GM18498 (cell line): Measurements from ENCODE around the gene FLNC.

Experiments used
- ATAC-seq: cut with Tn5 transposase; IDR thresholded peaks from one replicate; pipeline ENCODE4 v1.9.1; 2021; ENCODE audit warnings: mild to moderate bottlenecking, moderate library complexity; ENCODE audit not compliant: unreplicated experiment

Gene FLNC

DNA sequence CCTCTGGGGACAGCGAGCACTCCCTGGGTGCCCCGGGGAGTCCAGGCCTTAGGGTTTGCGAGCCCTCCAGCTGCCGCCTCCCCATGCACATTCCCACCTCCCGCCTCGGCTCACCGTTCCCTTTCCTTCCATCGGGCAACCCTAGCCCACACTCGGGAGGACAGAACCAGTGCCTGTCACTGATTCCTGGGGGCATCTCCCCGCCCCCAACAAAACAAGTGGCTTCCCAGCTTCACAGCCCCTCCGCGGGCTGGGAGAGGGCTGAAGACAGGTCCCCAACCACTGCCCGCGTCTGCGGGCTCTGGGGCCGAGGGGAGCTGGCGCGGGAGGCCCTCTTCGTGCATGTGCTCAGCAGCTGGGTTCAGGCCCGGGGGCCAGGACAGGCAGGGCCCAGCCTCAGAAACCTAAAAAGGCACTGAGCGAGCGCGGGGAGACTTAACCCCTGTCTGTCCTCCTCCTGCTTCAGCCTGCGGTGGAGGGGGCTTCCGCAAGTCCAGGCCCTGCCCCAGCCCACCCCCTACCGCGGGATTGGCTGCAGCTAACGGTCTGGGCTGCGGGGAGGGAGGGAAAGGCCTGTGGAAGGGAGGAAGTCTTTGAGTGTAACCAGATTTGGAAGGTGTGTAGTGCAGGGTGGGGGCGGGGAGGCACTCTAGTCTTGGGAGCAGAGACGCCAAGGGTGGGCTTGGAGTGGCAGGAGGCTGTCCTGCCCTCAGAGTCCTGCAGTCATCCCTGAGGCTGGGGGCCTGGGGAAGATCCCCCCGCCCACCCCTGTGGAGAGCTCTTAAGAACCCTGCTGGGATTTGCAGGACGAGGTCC, 1.2 kb downstream of the FLNC start:
- no peak for ATAC-seq

DNA sequence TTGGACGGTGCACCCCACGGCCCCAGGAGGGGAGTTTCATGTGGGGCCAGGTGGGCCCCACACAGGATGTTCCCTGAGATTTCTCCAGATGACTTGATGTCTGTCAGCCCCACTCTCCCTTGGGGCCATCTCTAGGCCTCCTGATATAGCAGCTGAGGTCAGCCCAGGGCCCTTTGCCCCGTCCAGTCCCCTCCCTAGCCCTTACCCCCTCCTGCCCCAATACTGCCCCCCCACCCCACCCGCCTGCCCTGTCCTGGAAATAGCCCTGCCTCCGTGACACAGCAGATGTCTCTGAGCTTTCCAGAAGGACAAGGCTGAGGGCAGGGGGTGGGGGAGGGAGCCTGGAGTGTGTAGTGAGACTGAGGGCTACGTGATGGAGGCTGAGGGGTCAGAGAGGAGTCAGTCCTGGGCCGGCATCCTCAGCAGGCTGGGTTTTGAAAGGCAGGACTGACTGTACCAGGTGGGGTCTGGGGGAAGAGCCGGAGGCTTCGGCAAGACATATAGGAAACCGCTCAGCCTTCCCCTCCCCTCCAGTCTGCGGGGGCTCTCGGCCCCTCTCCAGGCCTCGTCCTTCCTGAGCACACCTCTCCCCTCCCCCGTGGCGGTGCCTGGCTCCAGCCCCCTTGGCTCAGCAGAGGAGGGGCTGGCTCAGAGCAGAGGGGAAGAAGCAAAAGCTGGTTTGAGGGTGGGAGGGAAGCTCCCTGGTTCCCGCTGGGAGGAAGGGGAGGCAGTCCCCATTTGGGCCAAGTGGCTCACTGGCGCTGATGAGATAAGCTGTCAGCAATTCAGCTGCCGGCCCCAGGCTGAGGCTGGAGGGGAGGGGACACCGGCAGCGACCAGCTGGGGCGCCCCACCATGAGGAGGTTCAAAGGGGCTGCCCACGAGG, 2.0 kb downstream of the FLNC start:
- no peak for ATAC-seq

DNA sequence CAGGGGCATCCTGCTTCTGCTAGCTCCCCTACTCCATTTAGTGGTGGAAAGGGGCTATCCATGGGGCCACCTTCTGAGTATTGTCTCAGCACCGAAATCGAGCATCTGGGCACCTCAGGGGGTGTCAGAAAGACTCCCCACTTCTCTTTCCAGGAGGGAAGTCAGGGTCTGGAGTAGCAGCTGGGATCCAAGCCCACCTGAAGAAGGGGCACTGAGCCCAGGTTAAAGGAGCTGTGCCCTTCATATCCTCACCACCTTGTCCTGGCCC, 2.6 kb downstream of the FLNC start:
- ATAC-seq, result no peak

DNA sequence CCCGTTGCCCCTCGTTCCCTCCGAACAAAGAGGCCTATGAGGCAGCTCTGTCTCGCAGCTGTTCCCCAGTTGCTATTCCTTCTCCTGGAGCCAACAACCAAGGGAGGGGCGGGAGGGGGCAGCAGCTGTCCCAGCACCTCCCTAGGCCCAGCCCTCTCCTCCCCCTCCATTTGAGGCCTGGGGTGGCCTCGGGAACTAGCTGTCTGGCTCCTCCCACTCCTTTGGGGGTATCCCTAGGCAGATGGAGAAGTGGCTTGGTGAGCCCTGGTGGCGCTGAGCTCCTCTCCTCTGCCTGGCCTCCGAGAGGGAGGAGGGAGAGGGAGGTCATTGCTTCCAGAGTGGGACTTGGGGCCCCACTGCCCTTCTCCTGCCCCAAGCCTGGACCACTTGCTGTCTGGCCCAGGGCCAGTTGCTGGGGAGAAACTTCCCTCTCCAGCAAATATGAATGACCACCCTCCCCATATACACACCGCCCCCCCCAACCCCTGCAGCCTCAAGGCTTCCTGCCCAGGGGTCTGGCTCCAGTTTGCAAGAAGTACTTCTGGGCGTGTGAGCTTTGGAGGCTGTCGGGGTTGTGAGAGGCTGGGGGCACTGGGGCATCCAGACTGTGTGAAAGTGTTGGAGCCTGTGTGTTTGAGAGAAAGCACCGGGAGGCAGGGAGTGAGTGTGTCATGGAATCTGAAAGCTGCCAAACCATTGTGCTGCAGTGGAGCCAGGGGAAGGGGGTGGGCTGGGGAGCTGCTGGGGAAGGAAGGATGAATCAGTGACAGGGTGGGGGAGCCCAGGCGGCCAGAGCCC, 3.1 kb downstream of the FLNC start:
- no peak for ATAC-seq

DNA sequence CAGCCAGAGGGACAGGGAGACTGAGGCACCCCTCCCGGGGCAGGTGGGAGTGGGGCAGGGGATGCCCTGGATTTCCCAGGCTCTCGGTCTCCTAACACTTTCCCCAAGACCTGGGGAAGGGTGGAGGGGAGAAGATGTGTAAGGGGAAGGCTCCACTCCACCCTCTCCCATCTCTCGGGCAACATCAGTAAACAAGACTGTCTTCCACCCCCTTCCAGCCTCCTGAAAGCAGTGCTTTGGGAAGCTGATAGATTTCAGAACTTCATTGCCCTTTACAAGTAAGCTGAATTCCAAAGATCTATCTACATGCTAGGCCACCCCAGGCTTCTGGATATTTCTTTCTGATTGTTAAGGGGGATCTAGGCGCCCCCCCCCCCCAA, 3.7 kb downstream of the FLNC start:
- no peak for ATAC-seq

DNA sequence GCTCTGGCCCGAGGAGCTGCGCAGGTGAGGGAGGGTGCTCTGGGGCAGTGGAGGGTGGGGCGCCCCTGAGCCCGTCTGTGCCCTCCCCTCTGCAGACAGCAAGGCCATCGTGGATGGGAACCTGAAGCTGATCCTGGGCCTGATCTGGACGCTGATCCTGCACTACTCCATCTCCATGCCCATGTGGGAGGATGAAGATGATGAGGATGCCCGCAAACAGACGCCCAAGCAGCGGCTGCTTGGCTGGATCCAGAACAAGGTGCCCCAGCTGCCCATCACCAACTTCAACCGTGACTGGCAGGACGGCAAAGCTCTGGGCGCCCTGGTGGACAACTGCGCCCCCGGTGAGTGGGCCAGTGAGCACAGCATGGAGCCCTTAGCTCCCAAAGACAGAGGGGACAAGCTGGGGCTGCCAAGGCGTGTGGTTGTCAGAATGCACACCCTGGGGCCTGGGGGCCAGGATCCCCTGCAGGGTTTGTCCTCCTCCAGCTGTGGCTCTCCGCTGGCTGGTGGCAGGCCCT, 5.1 kb downstream of the FLNC start:
- no peak for ATAC-seq

DNA sequence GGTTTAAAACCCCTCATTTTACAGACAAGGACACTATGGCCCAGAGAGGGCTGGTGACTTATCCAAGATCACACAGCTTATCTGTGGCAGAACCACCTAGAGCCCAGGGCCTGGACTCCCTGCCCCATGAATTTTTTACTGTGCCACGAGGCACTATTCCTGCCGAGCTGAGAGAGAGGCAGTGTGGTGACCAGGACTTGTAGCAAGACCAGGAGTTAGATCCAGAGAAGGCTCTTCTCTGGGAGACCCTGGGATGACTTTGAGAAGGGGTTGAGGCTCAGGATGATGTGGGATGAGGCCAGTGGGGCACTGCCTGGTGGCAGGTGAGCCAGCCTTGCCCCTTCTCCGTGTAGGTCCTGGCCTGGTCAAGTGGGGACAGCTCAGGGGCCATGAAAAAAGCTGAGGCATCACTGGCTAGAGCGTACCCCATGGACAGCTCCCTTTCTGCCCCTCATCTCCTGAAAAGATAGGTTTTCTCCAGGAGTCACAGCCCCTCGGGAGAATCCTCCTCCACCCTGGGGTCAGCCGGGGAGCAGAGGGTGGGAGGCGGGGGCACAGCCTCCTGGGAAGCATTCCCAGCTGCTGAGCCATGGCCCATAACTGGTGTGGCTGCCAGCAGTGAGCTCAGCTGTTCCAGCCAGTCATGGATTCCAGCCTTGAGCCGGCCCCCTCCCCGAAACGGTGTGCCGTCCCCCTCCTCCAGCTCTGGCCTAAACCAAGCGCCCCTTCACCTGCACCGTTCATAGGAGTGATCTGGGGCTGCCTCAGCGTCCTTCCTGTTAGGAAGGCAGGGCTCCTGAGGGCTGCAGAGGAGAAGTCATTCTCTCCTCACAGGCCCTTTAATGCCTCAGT, 5.8 kb downstream of the FLNC start:
- no peak for ATAC-seq

DNA sequence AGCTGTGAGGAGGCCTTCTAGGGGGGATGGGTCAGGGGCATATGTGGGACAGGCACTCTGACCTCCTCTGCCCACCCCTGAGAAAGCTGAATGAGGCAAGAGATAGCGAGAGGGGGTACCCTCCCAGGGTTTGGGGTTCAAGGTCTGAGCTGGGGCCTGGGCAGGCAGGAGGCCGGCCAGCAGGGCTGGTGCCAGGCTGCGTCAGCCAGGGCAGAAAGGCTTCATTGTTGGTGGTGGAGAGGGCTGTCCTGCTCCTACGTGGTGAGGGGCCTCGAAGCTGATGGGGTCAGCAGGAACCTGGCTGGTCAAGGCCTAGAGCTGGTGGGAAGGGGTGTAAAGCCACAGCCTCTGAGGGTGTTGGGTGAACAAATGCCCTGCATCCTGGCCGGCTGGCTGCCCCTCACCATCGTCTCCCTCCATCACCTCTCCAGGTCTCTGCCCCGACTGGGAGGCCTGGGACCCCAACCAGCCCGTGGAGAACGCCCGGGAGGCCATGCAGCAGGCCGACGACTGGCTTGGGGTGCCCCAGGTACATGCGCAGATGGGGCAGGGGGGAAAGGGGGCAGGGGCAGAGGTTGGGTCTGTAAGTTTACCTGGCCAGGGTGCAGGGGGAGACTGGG, 6.6 kb downstream of the FLNC start:
- ATAC-seq, result no peak

DNA sequence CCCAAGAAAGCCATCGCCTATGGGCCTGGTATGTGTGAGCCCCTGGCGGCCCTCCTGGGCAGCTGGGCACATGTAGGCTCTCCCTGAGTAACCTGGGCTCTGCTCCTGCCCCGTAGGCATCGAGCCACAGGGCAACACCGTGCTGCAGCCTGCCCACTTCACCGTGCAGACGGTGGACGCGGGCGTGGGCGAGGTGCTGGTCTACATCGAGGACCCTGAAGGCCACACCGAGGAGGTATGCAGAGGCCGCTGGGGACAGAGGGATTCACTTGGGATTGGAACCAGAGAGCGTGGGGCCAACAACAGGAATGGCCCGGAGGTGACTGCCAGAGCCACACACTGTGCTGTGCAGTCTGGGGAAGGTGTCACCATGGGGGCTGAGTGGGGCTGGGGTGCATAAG, 7.3 kb downstream of the FLNC start:
- no peak for ATAC-seq

DNA sequence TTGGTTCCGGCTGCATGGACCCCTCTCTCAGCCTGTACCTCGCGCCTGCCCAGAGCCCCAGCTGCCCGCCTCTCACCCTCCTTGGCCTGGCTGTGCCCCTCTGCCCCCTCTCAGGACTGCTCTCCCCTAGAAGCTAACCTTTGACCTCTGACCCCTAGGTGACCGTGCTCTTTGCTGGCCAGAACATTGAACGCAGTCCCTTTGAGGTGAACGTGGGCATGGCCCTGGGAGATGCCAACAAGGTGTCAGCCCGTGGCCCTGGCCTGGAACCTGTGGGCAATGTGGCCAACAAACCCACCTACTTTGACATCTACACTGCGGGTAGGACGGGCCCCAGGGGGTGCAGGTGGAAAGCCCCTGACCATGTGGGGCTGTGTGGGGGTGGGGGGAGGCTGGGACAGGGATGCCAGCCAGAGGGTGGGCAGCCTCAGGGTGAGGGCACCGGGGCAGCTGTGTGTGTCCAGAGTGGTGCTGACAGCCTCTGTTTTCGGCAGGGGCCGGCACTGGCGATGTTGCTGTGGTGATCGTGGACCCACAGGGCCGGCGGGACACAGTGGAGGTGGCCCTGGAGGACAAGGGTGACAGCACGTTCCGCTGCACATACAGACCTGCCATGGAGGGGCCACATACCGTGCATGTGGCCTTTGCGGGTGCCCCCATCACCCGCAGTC, 8.0 kb downstream of the FLNC start:
- ATAC-seq, result no peak

DNA sequence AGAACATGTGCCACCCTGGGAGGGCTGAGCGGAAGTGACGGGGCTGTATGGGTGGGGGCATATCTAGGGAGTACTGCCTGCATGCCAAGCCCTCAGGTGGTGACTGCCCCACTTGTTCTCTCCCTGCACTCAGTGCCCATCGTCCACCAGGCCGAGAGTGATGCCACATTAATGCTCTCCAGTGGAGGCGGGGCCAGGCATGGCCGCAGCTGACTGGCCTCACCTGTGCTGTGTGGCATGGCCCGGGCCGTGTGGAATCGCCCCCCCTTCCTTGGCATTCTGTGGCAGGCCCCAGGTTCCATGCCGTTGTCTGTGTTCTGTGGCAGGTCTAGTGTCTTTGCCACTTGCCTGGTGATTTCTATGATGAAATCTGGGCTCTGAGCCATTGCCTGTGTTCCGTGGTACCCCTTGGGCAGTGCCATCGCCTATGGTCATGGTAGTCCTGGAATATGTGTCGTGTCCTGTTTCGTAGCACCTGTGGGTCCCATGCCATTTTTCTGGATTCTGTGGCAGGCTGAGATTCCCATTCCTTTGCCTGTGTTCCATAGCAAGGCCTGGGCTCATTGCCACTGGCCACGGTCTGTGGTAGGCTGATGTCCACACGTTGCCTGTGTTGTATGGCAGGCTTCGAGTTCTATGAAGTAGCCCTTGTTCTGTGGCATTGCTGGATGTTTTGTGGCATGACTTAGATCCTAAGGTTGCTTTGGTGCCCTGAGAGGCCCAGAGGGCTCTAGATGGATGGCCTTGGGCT, 8.9 kb downstream of the FLNC start:
- no peak for ATAC-seq

DNA sequence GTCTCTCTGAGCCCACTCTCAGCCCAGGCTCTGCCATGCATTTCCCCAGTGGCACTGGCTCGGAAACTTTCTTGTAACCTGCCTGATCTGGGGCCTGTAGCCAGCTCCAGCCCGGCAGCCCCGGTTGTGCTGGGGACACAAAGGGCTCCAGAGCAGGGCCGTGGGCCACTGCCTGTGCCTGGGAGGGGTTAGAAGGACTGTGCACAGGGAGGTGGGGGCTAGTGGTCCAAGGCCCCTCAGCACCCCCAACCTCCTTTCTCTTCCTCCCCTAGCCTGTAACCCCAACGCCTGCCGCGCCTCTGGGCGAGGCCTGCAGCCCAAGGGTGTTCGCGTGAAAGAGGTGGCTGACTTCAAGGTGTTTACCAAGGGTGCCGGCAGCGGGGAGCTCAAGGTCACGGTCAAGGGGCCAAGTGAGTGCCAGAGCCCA, 9.6 kb downstream of the FLNC start:
- ATAC-seq, result no peak

DNA sequence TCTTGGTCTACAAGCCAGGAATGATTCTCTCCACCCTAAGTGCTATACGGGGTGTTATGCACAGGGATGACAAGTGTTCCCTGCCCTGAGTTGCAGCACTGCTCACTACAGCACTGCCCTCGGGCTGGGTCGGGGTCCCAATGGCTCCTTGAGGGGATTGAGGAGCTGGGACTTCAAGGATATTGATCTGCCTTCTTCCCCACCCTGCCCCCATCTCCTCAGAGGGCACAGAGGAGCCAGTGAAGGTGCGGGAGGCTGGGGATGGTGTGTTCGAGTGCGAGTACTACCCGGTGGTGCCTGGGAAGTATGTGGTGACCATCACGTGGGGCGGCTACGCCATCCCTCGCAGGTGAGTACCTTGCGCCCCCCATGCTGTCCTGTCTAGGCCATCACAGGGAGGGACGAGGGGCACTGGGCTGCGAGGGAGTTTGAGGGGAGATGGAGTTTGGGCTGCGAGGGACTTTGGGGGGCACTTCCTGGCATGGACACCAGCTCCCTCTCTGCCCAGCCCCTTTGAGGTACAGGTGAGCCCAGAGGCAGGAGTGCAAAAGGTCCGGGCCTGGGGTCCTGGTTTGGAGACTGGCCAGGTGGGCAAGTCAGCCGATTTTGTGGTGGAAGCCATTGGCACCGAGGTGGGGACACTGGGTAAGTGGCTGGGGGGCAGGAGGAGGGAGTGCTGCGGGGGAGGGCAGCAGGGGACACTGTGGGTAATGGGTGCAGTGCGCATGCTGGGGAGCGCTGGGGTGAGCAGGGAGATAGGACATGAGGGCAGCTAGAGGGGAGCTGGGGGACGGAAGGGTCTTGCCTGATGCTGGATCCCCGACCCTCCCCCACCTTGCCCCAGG, 10.3 kb downstream of the FLNC start:
- no peak for ATAC-seq

DNA sequence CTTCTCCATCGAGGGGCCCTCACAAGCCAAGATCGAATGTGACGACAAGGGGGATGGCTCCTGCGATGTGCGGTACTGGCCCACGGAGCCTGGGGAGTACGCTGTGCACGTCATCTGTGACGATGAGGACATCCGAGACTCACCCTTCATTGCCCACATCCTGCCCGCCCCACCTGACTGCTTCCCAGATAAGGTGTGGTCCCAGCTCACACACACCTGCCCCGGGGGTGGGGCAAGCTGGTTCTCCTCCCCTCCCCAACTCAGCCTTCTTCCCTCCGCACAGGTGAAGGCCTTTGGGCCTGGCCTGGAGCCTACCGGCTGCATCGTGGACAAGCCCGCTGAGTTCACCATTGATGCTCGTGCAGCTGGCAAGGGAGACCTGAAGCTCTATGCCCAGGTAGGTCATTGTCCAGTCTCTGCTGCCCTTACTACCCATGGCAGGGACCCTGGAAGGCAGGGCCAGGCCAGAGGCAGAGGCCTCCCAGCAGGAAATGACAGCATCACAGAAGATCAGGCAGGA, 11.0 kb downstream of the FLNC start:
- ATAC-seq, result no peak

DNA sequence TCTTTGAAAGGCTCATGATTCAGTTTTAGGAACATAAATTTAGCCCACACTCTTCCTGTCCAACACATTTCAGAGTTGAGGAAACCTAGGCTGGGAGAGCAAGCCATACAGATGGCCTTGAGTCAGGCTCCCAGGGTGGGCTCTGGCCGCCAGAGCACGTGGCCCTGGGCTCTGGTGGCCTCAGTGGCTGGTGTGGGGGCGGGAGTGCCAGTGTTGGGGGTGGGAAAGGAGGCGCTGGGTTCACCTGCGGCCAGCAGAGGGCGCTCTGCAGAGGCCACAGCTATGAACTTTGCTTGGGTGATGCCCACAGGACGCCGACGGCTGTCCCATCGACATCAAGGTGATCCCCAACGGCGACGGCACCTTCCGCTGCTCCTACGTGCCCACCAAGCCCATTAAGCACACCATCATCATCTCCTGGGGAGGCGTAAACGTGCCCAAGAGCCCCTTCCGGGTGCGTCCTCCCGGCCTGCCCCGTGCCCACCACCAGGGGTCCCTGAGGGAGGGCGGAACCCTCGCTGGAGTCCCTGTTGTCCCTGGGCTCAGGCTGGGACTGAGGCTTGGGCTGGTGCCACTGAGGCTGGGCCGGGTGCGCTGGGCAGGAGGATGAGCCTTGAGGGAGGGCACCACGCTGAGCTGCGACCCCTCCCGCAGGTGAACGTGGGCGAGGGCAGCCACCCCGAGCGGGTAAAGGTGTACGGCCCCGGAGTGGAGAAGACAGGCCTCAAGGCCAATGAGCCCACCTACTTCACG, 11.9 kb downstream of the FLNC start:
- ATAC-seq, result no peak

DNA sequence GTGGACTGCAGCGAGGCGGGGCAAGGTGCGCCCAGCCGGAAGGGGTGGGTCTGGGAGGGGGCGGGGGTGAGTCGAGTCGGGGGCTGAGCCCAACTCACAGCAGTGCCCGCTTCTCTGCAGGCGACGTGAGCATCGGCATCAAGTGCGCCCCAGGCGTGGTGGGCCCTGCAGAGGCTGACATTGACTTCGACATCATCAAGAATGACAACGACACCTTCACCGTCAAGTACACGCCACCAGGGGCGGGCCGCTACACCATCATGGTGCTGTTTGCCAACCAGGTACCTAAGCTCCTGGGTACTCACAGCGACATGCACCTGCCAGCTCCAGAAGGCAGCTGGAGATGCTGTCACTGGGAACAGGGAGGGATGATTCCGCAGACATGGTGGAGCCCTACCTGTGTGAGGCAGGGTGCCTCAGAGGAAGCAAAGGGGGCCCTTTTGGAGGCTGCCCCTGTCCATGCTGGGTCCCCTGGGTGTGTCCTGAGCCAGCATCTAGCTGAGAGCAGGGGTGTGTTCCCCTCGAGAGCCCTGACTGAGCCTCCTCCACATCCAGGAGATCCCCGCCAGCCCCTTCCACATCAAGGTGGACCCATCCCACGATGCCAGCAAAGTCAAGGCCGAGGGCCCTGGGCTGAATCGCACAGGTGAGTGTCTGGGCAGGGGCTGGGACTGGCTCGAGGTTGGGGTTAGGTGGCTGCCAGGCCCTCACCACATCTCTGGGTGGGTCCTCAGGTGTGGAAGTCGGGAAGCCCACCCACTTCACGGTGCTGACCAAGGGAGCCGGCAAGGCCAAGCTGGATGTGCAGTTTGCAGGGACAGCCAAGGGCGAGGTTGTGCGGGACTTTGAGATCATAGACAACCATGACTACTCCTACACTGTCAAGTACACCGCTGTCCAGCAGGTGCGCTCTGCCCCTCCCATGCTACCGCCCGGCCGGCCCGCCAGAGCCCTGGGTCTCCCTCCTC, 12.8 kb downstream of the FLNC start:
- no peak for ATAC-seq
